Body of pancreas (tissue), 4 donors: ENCODE measurements around the gene SOX6. TPM values are rescaled to one million over a fixed set of nuclear protein-coding genes. Genes with fewer than 3 reads are reported as not detected.
"Not testable (repeated sequence)": the region's sequence is repeated elsewhere in the genome, so short reads cannot be mapped to it uniquely, and the experiment has no call there.

ENCODE experiments used
- ATAC-seq: fragments of 150-250 bp; one replicate; pipeline ENCODE4 v1.9.1; 2016
- DNase-seq, 4 donors: peaks; one replicate each; pipeline ENCODE4 v3.0.0-alpha.2; 2019
- H3K27ac ChIP-seq, 4 donors: fragments of 200-600 bp; sonication (generic); 1 replicate in 3 of 4; 2 replicates in 1 of 4; pipeline versions ENCODE4 v1.5.1 to v1.6.1; 2016 to 2019; ENCODE audit warnings: mild to moderate bottlenecking in 1 of 4, mixed read lengths in 1 of 4, moderate library complexity in 1 of 4
- H3K27me3 ChIP-seq, 2 donors: fragments of 200-600 bp; sonication (generic); one replicate each; pipeline ENCODE4 v1.6.0; 2016; ENCODE audit warnings: mild to moderate bottlenecking in 1 of 2
- H3K36me3 ChIP-seq, 2 donors: fragments of 200-600 bp; sonication (generic); replicated peaks in 1 of 2; 2 replicates each; pipeline ENCODE4 v1.5.1; 2016; ENCODE audit warnings: low read depth in 2 of 2; ENCODE audit not compliant: insufficient read depth in 1 of 2
- H3K4me1 ChIP-seq: fragments of 200-600 bp; sonication (generic); one replicate; pipeline ENCODE4 v1.6.0; 2016
- H3K4me3 ChIP-seq, 2 donors: fragments of 200-600 bp; sonication (generic); 1 replicate in 1 of 2; 2 replicates in 1 of 2; pipeline ENCODE4 v1.5.1; 2016 to 2019
- H3K9me3 ChIP-seq, 3 donors: fragments of 200-600 bp; sonication (generic); 1 replicate in 2 of 3; 2 replicates in 1 of 3; pipeline ENCODE4 v1.5.1; 2016
- CTCF ChIP-seq, 7 experiments: fragments of 450-650 bp in 4 of 7; fragments of 200-600 bp in 3 of 7; sonication (generic) in 3 of 7; IDR thresholded peaks; one replicate each; pipeline ENCODE4 v1.5.1; 2016 to 2019; ENCODE audit warnings: antibody characterized with exemption in 7 of 7
- POLR2A ChIP-seq, 3 donors: fragments of 450-650 bp; IDR thresholded peaks; one replicate each; pipeline ENCODE4 v1.6.1; 2016; ENCODE audit warnings: antibody characterized with exemption in 3 of 3, mild to moderate bottlenecking in 2 of 3
- WGBS, 2 donors: methylation state at CpG; one replicate each; pipeline ENCODE4 v1.1.5; 2017; 5-methylcytosine and 5-hydroxymethylcytosine counted together
- intact Hi-C: fragments of 100-400 bp; cut with DNase I; formaldehyde crosslinking; loops from one replicate; pipeline ENCODE4 v1.15.1; 2023
- total RNA-seq, 2 donors: library from RNA; depleted of rRNA; stranded (reverse); fragments of >200 nt; gene quantifications; one replicate each; pipeline ENCODE4 v1.1.0, GENCODE V29; 2016

The SOX6 gene
- total RNA-seq, 2 donors from 2014 or later, result 21.4 to 23.6 TPM

GRCh38 chr11:16380941-16381568 is 24.7 kb upstream of the SOX6 start:
- no peak overlapping the region for H3K27ac ChIP-seq
- H3K9me3 ChIP-seq, result no peaks in the 10 kb centered on the region
- TF ChIP-seq POLR2A (IDR thresholded peaks at IDR 0.05) (no peak), CTCF (IDR thresholded peaks at IDR 0.05) (no peak)
- H3K36me3 ChIP-seq, result no peaks in the 10 kb centered on the region
- no peak for DNase-seq
- no peak overlapping the region for H3K4me3 ChIP-seq
- H3K4me1 ChIP-seq, result no peaks in the 10 kb centered on the region
- ATAC-seq, result no peak
- intact Hi-C loops, result no loop called here
- no peaks in the 10 kb centered on the region for H3K27me3 ChIP-seq

GRCh38 chr11:16378906-16379305 is 22.6 kb upstream of the SOX6 start:
- ATAC-seq (no peak), DNase-seq (no peak)
- Histone ChIP-seq H3K27me3 (no peaks in the 10 kb centered on the region), H3K4me1 (no peaks in the 10 kb centered on the region), H3K9me3 (no peaks in the 10 kb centered on the region), H3K4me3 (no peak overlapping the region), H3K27ac (no peak overlapping the region), H3K36me3 (no peaks in the 10 kb centered on the region)
- 89 to 91% methylated on average over 2 of the region's 2 CpGs for WGBS, 2 donors
- TF ChIP-seq POLR2A (IDR thresholded peaks at IDR 0.05), result no peak
- TF ChIP-seq CTCF (IDR thresholded peaks at IDR 0.05), result no peak
- intact Hi-C loops, result no loop called here

DNA sequence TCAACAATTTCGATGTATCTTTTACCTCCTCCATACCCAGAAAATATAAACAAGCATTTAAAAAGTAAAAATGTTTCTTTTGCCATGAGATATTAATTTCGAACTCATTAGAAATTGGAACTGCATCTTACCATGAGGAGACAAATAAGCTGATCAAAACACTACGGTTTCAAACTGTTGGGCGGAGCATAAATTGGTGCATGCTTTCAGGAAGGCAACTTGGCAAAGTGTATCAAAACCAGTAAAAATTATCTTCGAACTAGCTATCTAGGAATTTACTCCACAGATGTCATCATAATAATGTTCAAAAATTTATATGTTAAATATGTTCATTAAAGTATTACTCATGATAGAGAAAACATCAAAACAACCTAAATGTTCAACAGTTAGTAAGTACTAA is 21.4 kb upstream of the SOX6 start:
- ATAC-seq, result no peak
- intact Hi-C loops, result no loop called here
- TF ChIP-seq POLR2A (IDR thresholded peaks at IDR 0.05) (no peak), CTCF (IDR thresholded peaks at IDR 0.05) (no peak)
- Histone ChIP-seq H3K27ac (no peak overlapping the region), H3K4me3 (no peak overlapping the region), H3K4me1 (no peaks in the 10 kb centered on the region), H3K36me3 (no peaks in the 10 kb centered on the region), H3K27me3 (no peaks in the 10 kb centered on the region), H3K9me3 (no peaks in the 10 kb centered on the region)
- no peak for DNase-seq
- WGBS, 2 donors, result 80 to 83% methylated on average over 5 of the region's 5 CpGs

DNA sequence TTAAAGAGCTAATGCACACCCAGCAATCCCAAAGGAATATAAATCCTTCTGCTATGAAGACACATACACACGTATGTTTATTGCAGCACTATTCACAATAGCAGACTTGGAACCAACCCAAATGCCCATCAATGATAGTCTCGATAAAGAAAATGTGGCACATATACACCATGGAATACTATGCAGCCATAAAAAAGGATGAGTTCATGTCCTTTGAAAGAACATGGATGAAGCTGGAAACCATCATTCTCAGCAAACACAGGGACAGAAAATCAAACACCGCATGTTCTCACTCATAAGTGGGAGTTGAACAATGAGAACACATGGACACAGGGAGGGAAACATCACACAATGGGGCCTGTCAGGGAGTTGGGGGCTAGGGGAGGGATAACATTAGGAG is 19.3 kb upstream of the SOX6 start:
- WGBS, 2 donors, result 94 to 96% methylated on average over 3 of the region's 3 CpGs
- not testable (repeated sequence) for H3K27ac ChIP-seq

DNA sequence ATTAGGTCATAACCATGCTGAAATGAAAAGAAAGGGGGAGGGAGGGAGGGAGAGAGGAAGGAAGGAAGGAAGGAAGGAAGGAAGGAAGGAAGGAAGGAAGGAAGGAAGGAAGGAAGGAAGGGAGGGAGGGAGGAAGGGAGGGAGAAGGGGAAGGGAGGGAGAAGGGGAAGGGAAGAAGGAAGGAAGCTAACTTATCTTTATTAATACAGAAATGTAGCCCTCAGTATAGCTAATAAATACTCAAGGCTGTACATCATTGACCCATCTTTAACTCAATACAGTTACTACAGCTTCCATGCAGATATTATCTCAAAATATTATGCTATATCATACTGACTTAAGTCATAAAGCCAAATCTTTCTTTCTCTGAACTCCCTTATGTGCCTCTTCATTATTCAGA is 17.4 kb upstream of the SOX6 start:
- H3K4me3 ChIP-seq, result no peak overlapping the region
- TF ChIP-seq POLR2A (IDR thresholded peaks at IDR 0.05) (no peak), CTCF (IDR thresholded peaks at IDR 0.05) (no peak)
- no peaks in the 10 kb centered on the region for H3K9me3 ChIP-seq

More for the DNA sequence above, 19.3 kb upstream of the SOX6 start:
- H3K36me3 ChIP-seq, ATAC-seq, DNase-seq, H3K27me3 ChIP-seq, intact Hi-C loops, H3K4me3 ChIP-seq, H3K9me3 ChIP-seq, H3K4me1 ChIP-seq: not testable (repeated sequence)

More for the DNA sequence above, 17.4 kb upstream of the SOX6 start:
- Histone ChIP-seq H3K4me1 (no peaks in the 10 kb centered on the region), H3K36me3 (no peaks in the 10 kb centered on the region), H3K27ac (no peak overlapping the region), H3K27me3 (no peaks in the 10 kb centered on the region)
- ATAC-seq (no peak), DNase-seq (no peak)
- intact Hi-C loops, result no loop called here
